ACHN (cell line): ENCODE measurements around the gene ZNF772.

Experiments
- DNase-seq: peaks from one replicate; pipeline ENCODE4 v3.0.0-alpha.2; 2015
- in situ Hi-C: cut with HindIII; loops from 2 replicates; pipeline ENCODE4 v1.10.0; 2017; ENCODE audit warnings: low sequenced_read_pairs, low pct_ligation_motif_present, low pct_unique_long_range_greater_than_20kb

The ZNF772 gene

GRCh38 chr19:57438925-57439324 lies 38.4 kb downstream of the ZNF772 start:
- DNase-seq = no peak
- in situ Hi-C loops = no loop called here

- in situ Hi-C loops = no loop called here
These were observed 39.4 kb downstream of the ZNF772 start for GRCh38 chr19:57437931-57438330.

GRCh38 chr19:57436417-57436816 lies 40.9 kb downstream of the ZNF772 start:
- in situ Hi-C loops = no loop called here
- no peak for DNase-seq

More at GRCh38 chr19:57437931-57438330, 39.4 kb downstream of the ZNF772 start:
- no peak for DNase-seq

- DNase-seq = peak; percentile 95
- in situ Hi-C loops = no loop called here
These were observed 42.0 kb downstream of the ZNF772 start, which contains the start of gene ZNF749 for GRCh38 chr19:57435062-57435978. Gene ZNF749 (plus strand): TSS chr19:57435325. CDS start chr19:57435579, 254 bp downstream.

GRCh38 chr19:57434386-57435061 lies 42.8 kb downstream of the ZNF772 start:
- no peak for DNase-seq
- in situ Hi-C loops = no loop called here

GRCh38 chr19:57421037-57421436 lies 56.3 kb downstream of the ZNF772 start:
- no peak for DNase-seq
- in situ Hi-C loops = no loop called here

- no peak for DNase-seq
- in situ Hi-C loops = no loop called here
These were observed 57.9 kb downstream of the ZNF772 start for GRCh38 chr19:57419439-57419838.
